Putamen (tissue), 1 donor: Measurements from ENCODE around the gene WWC2.

Experiments used
- DNase-seq: peaks from one replicate; pipeline ENCODE4 v3.0.0-alpha.2; 2016; ENCODE audit warnings: low spot score

The WWC2 gene

GRCh38 chr4:183329954-183330742 is 231.1 kb downstream of the WWC2 start:
- DNase-seq = no peak

GRCh38 chr4:183330841-183331240 is 231.8 kb downstream of the WWC2 start:
- no peak for DNase-seq

GRCh38 chr4:183332447-183332846 is 233.4 kb downstream of the WWC2 start:
- DNase-seq = no peak

GRCh38 chr4:183333202-183333601 is 234.1 kb downstream of the WWC2 start:
- DNase-seq = no peak

- no peak for DNase-seq
Measured at GRCh38 chr4:183333983-183334382, 234.9 kb downstream of the WWC2 start.

- no peak for DNase-seq
Measured at GRCh38 chr4:183335369-183335940, 236.4 kb downstream of the WWC2 start.

- no peak for DNase-seq
Measured at GRCh38 chr4:183337349-183337748, 238.3 kb downstream of the WWC2 start.

GRCh38 chr4:183337833-183338232 is 238.8 kb downstream of the WWC2 start:
- no peak for DNase-seq

- DNase-seq = no peak
Measured at GRCh38 chr4:183342541-183343533, 243.8 kb downstream of the WWC2 start.

GRCh38 chr4:183343730-183344129 is 244.7 kb downstream of the WWC2 start:
- no peak for DNase-seq

- no peak for DNase-seq
Measured at GRCh38 chr4:183344523-183345255, 245.6 kb downstream of the WWC2 start.

GRCh38 chr4:183345261-183345660 is 246.2 kb downstream of the WWC2 start:
- no peak for DNase-seq

GRCh38 chr4:183347146-183347545 is 248.1 kb downstream of the WWC2 start:
- no peak for DNase-seq

- no peak for DNase-seq
Measured at GRCh38 chr4:183347566-183347965, 248.5 kb downstream of the WWC2 start.

- DNase-seq = no peak
Measured at GRCh38 chr4:183348136-183348535, 249.1 kb downstream of the WWC2 start.

- DNase-seq = no peak
Measured at GRCh38 chr4:183348706-183349659, 249.9 kb downstream of the WWC2 start.

GRCh38 chr4:183349673-183350072 is 250.6 kb downstream of the WWC2 start:
- no peak for DNase-seq

GRCh38 chr4:183350317-183351071 is 251.4 kb downstream of the WWC2 start:
- no peak for DNase-seq

GRCh38 chr4:183352546-183352945 is 253.5 kb downstream of the WWC2 start:
- no peak for DNase-seq

GRCh38 chr4:183353557-183353956 is 254.5 kb downstream of the WWC2 start:
- DNase-seq = no peak
